ENCODE data around the gene JMJD8. TPM values are rescaled to one million over a fixed set of nuclear protein-coding genes. Genes with fewer than 3 reads are reported as not detected.

The JMJD8 gene
- polyA plus RNA-seq, 3 donors, result 28.7 to 45.3 (median 33.5) TPM

- Histone ChIP-seq H2AFZ (ENCODE audit: insufficient read depth, low read depth, low read length, poor library complexity, severe bottlenecking) (peak overlapping the region; percentile 85), H3K27ac (ENCODE audit: low read depth in 1 of 2, low read length in 2 of 2) (peak overlapping the region; percentile 87 to 95), H3K36me3 (replicated peaks in 1 of 2; ENCODE audit: control insufficient read depth in 1 of 2, insufficient read depth in 2 of 2, low read length in 2 of 2) (peaks cover 0 to 8% of the 10 kb centered on the region in 2 donors), H3K4me2 (replicated peaks; ENCODE audit: extremely low read depth, low read length, poor library complexity, severe bottlenecking) (peak overlapping the region; percentile 100), H3K4me3 (replicated peaks in 1 of 3; ENCODE audit: low read depth in 2 of 3, low read length in 3 of 3) (peak overlapping the region; percentile 70 to 96 (median 89)), H3K9ac (ENCODE audit: insufficient read depth, low read length, poor library complexity, severe bottlenecking) (peak overlapping the region; percentile 82), H3K9me3 (replicated peaks in 1 of 2; ENCODE audit: control insufficient read depth in 1 of 2, insufficient read depth in 1 of 2, low read length in 2 of 2) (no peaks in the 10 kb centered on the region), H3K4me1 (ENCODE audit: control insufficient read depth in 1 of 2, insufficient read depth in 2 of 2, low read length in 2 of 2) (peaks cover 31 to 47% of the 10 kb centered on the region in 2 donors), H3K79me2 (ENCODE audit: insufficient read depth, low read length) (peaks cover 19% of the 10 kb centered on the region), H3K27me3 (ENCODE audit: control insufficient read depth in 2 of 2, insufficient read depth in 2 of 2, low read length in 2 of 2) (no peaks in the 10 kb centered on the region), H4K20me1 (ENCODE audit: insufficient read depth, low read length) (peaks cover 17% of the 10 kb centered on the region)
- 21% methylated on average over 32 of the region's 53 CpGs for WGBS (ENCODE audit: insufficient coverage)
- Mint-ChIP-seq H3K4me1 (peaks cover 14% of the 10 kb centered on the region), H3K4me3 (peak overlapping the region; percentile 95 to 97), H3K27me3 (ENCODE audit: low read depth in 3 of 3) (peaks cover 0 to 6% (median 0%) of the 10 kb centered on the region in 3 donors), H3K27ac (peak overlapping the region; percentile 62 to 99 (median 98)), H3K9me3 (no peaks in the 10 kb centered on the region), H3K36me3 (peaks cover 2 to 4% of the 10 kb centered on the region in 2 donors)
- intact Hi-C loops (cut with micrococcal nuclease), result loop anchor here (2.0 to 5.0 kb wide), 4 partner anchors 23 to 110 kb away; partner anchors contain the start of genes CAPN15 (in 2 of the 2), JMJD8 (in 1 of the 2) and STUB1 (in 1 of the 2)
- no peak for TF ChIP-seq CTCF (IDR thresholded peaks at IDR 0.05)
- DNase-seq, result peak; percentile 77 to 89 (median 87)
Measured at GRCh38 chr16:637081-638018, 46.8 kb downstream of the JMJD8 start.
